Stimulated activated CD4-positive, alpha-beta T cell treated with anti-CD3 and anti-CD28 coated beads, Interleukin-2, amount 100 ng/mL, for 4 hours (primary cell): ENCODE results near the gene CDAN1.

Experiments used
- DNase-seq: peaks from one replicate; pipeline ENCODE4 v3.0.0-alpha.2; 2020; ENCODE audit warnings: low read depth

CDAN1 gene

GRCh38 chr15:42735382-42736165 is 1.4 kb downstream of the CDAN1 start:
- no peak for DNase-seq

- no peak for DNase-seq
Observed at GRCh38 chr15:42734076-42734672, 2.8 kb downstream of the CDAN1 start.

- DNase-seq, result no peak
Observed at GRCh38 chr15:42733027-42733426, 3.9 kb downstream of the CDAN1 start.

GRCh38 chr15:42732095-42732827 is 4.7 kb downstream of the CDAN1 start:
- DNase-seq, result no peak

GRCh38 chr15:42731461-42731860 is 5.5 kb downstream of the CDAN1 start:
- DNase-seq, result no peak

- DNase-seq, result no peak
Observed at GRCh38 chr15:42730536-42730935, 6.4 kb downstream of the CDAN1 start.

- DNase-seq, result no peak
Observed at GRCh38 chr15:42730135-42730534, 6.8 kb downstream of the CDAN1 start.

GRCh38 chr15:42729409-42729808 is 7.5 kb downstream of the CDAN1 start:
- no peak for DNase-seq

- DNase-seq, result no peak
Observed at GRCh38 chr15:42728972-42729371, 8.0 kb downstream of the CDAN1 start.

GRCh38 chr15:42728560-42728959 is 8.4 kb downstream of the CDAN1 start:
- no peak for DNase-seq

- no peak for DNase-seq
Observed at GRCh38 chr15:42727750-42728381, 9.1 kb downstream of the CDAN1 start.

- DNase-seq, result no peak
Observed at GRCh38 chr15:42726114-42726513, 10.8 kb downstream of the CDAN1 start.

- DNase-seq, result no peak
Observed at GRCh38 chr15:42725331-42725903, 11.5 kb downstream of the CDAN1 start.

GRCh38 chr15:42724276-42724675 is 12.7 kb downstream of the CDAN1 start:
- DNase-seq, result no peak

GRCh38 chr15:42723068-42723467 is 13.9 kb downstream of the CDAN1 start:
- DNase-seq, result no peak

GRCh38 chr15:42721916-42722315 is 15.0 kb downstream of the CDAN1 start:
- DNase-seq, result no peak

GRCh38 chr15:42721016-42721415 is 15.9 kb downstream of the CDAN1 start:
- DNase-seq, result no peak

GRCh38 chr15:42720071-42720470 is 16.9 kb downstream of the CDAN1 start:
- no peak for DNase-seq

- no peak for DNase-seq
Observed at GRCh38 chr15:42719043-42719442, 17.9 kb downstream of the CDAN1 start.

GRCh38 chr15:42716626-42717025 is 20.3 kb downstream of the CDAN1 start:
- no peak for DNase-seq

- DNase-seq, result no peak
Observed at GRCh38 chr15:42716125-42716524, 20.8 kb downstream of the CDAN1 start.

GRCh38 chr15:42712584-42712983 is 24.3 kb downstream of the CDAN1 start:
- DNase-seq, result no peak
